GM08714 (cell line): ENCODE measurements around the gene KLHL12.

Experiments used
- H3K4me3 ChIP-seq: fragments of 200-500 bp; sonication (Bioruptor generic); 2 replicates; pipeline ENCODE4 v1.5.1; 2014; ENCODE audit warnings: mild to moderate bottlenecking, low read length, inconsistent platforms
- ZNF274 ChIP-seq: IDR thresholded peaks from 2 replicates; pipeline ENCODE4 v1.6.1; 2012; ENCODE audit warnings: mild to moderate bottlenecking, low read depth, low read length

KLHL12 gene

GRCh38 chr1:202880961-202881460 is 46.0 kb downstream of the KLHL12 start:
- no peak overlapping the region for H3K4me3 ChIP-seq
- TF ChIP-seq ZNF274: no peak

DNA sequence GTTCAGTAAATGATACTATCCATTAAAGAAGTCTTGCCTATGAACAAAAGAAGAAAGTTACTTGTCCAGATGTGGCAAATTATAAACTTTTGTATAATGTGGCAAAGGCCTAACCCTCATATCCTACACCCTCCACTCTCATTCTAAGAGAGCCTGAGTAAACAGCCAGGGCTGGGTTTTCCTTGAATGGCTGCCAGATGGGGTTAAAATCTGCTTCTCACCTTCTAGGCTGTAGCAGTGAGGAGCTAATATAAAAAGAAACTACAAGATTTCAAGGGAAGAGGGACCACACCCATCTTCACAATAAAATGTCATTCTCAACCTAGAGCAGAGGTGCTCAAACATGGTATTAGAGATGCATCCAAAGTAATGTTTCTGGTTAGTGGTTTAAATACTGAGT is 47.0 kb downstream of the KLHL12 start:
- H3K4me3 ChIP-seq: no peak overlapping the region
- no peak for TF ChIP-seq ZNF274

DNA sequence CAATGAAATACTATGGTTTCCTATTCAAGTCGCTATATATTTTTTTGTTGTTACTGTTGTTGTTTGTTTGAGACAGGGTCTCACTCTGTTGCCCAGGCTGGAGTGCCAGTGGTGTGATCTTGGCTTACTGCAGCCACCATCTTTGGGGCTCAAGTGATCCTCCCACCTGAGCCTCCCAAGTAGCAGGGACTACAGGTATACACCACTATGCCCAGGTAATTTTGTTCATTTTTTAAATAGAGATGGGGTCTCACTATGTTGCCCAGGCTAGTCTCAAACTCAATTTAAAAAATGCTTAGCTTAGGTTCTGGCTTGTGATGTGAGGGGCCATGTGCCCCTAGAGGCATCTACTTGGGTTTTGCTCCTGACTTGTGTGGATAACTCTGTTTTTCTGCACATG is 47.9 kb downstream of the KLHL12 start:
- TF ChIP-seq ZNF274: no peak
- H3K4me3 ChIP-seq: no peak overlapping the region

DNA sequence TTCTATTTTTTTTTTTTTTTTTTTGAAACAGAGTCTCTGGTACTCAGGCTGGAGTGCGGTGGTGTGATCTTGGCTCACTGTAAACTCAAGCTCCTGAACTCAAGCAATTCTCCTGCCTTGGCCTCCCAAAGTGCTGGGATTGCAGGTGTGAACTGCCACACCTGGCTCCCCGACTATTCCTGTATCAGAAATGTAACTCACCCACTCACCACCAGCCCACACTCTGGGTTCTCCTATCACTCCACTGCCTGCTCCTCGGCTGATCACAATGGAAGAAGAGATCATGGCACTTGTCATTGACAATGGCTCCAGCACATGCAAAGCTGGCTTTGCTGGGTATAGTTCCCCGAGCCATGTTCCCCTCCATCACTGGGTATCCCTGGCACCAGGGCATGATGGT is 54.0 kb downstream of the KLHL12 start:
- H3K4me3 ChIP-seq: no peak overlapping the region
- TF ChIP-seq ZNF274: no peak

- TF ChIP-seq ZNF274: no peak
- no peak overlapping the region for H3K4me3 ChIP-seq
These were observed 55.7 kb downstream of the KLHL12 start for GRCh38 chr1:202871367-202871766.

DNA sequence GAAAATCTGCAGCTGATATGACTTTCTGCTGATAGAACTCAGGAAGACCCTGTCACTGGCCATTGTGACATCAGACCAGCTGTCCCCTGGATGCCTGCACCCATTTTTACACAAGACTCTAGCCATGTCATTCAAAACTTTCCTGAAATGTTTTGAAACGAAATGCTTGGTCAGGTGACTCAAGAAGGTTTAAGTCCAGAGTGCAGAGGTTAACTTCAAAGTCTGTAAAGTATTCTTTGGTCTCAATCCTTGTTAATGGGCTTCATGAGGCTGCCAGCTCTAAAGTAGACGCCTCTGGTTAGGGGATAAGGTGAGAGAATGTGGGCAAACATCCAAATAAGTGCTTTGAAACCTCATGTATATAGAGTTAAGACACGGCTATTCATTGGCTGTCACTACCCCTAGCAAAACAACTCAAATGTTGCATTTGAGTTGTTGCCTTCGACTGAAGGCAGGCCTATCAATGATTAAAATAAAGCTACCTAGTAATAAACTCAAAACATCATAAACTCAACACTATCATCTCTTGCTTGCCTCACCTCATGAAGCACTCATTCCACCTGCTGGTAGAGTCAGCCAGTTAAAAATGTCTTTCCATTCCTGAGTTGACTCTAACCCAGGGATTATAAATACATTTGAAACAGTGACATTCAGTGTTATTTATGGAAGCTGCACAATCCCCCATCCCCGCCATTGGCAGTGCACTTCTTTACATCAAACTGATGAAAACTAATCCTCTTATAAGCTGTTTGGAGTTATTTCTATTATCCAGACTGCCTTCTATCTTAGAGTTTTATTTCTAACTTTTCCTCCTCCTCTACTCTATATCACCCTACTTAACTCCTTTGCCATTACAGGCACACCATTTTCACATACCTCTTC is 64.1 kb downstream of the KLHL12 start:
- TF ChIP-seq ZNF274: no peak
- H3K4me3 ChIP-seq: no peak overlapping the region

GRCh38 chr1:202861420-202862132 is 65.5 kb downstream of the KLHL12 start:
- peak overlapping the region; percentile 71 for H3K4me3 ChIP-seq
- TF ChIP-seq ZNF274: no peak

DNA sequence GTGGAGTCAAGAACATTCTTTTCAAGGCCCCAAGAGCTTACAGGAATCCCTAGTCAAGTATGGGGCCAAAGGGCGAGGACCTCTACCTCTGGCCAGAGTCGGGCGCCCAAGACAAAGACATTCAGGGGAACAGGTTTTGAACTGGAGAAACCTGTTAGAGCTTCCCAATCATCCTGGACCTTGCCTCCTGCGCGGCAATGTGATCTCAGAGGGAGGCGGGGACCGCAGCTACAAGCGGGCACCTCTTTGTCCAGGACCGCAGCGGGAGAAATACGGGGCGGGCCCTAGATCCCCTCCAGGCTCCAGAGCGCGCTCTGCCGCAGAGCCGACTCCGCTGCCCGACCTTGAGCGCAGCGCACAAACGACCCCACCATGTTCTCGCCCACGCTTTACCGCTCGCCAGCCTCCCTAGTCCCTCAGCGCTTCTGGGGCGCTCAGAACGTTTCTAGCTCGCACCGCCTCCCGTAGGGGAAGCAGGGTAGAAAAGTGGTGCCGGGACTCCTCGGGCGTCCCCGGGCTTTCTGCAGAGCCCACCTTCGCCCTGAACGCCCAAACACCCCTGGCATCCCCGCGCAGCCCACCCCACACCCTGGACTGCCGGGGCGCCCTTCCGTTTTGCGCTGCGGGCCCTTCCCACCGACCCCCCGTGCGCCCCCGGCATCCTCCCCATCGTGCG is 66.2 kb downstream of the KLHL12 start:
- peak overlapping the region; percentile 71; the same call in 1 of the 2 replicates for H3K4me3 ChIP-seq
- TF ChIP-seq ZNF274: no peak

GRCh38 chr1:202858789-202859414 is 68.1 kb downstream of the KLHL12 start:
- H3K4me3 ChIP-seq: no peak overlapping the region
- TF ChIP-seq ZNF274: no peak

DNA sequence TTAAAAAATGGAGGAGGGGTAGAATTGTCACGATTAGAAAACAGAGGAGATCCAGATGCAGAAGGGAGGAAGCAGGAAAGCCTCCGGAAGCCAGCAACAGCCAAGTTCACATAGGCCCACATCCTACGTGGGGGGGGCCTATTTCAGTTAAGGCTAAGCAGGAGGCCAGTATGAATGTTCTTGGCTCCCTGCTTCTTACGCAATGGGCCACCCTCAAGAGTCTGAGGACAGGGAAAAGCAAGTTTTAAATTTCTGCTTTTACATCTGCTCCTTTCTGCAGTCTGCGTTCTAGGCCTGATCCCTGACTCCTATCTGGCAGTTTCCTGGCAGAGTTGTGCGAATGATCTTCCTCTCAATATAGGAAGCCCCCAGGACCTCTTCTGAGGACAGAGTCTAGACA is 68.7 kb downstream of the KLHL12 start:
- no peak overlapping the region for H3K4me3 ChIP-seq
- no peak for TF ChIP-seq ZNF274

GRCh38 chr1:202857136-202857610 is 69.9 kb downstream of the KLHL12 start:
- TF ChIP-seq ZNF274: no peak
- no peak overlapping the region for H3K4me3 ChIP-seq

DNA sequence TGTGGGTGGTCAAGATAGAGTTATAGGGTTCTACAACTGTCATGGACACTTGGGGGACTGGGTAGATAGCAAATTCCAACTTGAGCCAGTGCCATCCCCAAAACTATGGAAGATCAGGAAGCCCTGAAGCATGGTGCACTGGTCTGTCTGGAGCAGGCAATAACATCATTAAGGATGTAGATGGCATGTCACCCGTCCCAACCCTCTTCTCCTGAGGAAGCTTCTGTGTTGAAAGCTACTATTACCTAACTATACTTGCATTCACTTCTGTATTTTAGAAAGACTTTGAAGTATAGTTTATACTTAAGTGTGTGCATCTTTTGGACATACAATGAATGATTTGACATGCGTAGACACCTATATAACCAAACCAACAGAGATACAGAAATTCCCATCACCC is 71.0 kb downstream of the KLHL12 start:
- no peak overlapping the region for H3K4me3 ChIP-seq
- no peak for TF ChIP-seq ZNF274

DNA sequence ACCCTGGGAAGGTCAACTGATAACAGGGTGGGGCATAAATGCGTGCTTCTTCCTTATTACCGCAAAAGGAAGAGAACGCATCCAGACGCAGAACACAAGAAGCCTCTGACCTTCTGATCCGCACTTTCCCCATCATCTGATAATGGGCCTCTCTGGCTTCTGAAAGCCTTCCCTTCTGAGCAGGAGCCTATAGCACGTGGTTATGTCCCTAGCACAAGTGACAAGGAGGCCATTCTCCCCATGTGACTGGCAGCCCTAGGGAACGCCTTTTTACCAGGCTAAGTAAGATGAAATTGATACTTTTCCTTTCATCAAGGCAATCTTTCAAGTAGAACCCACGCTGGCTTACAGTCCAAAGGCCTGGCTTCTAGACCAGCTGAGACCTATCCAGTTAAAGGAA is 72.2 kb downstream of the KLHL12 start:
- H3K4me3 ChIP-seq: no peak overlapping the region
- TF ChIP-seq ZNF274: no peak
